ENCODE results near the gene MORC3.

MORC3 gene

GRCh38 chr21:36385233-36386030 lies 65.4 kb downstream of the MORC3 start, which contains the start of gene CHAF1B (continued):
- TF ChIP-seq ZBTB26 (tag by site-specific recombination; optimal IDR thresholded peaks at IDR 0.05) = peak; percentile 83
- peak; percentile 71; the same call in 1 of the 2 replicates for TF ChIP-seq KLF9 (tag by site-specific recombination; IDR thresholded peaks at IDR 0.05; ENCODE audit: low read depth)
- peak; percentile 81 for TF ChIP-seq ZFHX2 (tag by site-specific recombination; conservative IDR thresholded peaks at IDR 0.05)
- TF ChIP-seq GLIS1 (tag by site-specific recombination; IDR thresholded peaks at IDR 0.05) = peak; percentile 72
- peak; percentile 76 for TF ChIP-seq EGR2 (tag by site-specific recombination; IDR thresholded peaks at IDR 0.05; ENCODE audit: low read depth)
- peak; percentile 94 for TF ChIP-seq ZBTB20 (tag by site-specific recombination; IDR thresholded peaks at IDR 0.05)
- peak; percentile 77 for TF ChIP-seq PRDM10 (tag by site-specific recombination; IDR thresholded peaks at IDR 0.05)
- no peak for TF ChIP-seq ZNF19 (tag by site-specific recombination; IDR thresholded peaks at IDR 0.05; ENCODE audit: low read depth)
- no peak for TF ChIP-seq ZNF776 (tag by site-specific recombination; IDR thresholded peaks at IDR 0.05; ENCODE audit: borderline replicate concordance)
- TF ChIP-seq ZNF596 (tag by site-specific recombination; IDR thresholded peaks at IDR 0.05) = 0 out of 2 replicates have a peak, but pooled peaks have one; percentile 31
- TF ChIP-seq ZNF561 (tag by site-specific recombination; IDR thresholded peaks at IDR 0.05; ENCODE audit: borderline replicate concordance) = peak; percentile 68; the same call in 1 of the 2 replicates
- peak; percentile 86 for TF ChIP-seq SP2 (tag by site-specific recombination; IDR thresholded peaks at IDR 0.05)
- TF ChIP-seq ZBTB11 (tag by site-specific recombination; conservative IDR thresholded peaks at IDR 0.05; ENCODE audit: low read depth) = peak; percentile 84
- TF ChIP-seq ZXDB (tag by site-specific recombination; IDR thresholded peaks at IDR 0.05) = 0 out of 2 replicates have a peak, but pooled peaks have one; percentile 9
- peak; percentile 3; the same call in 1 of the 2 replicates for TF ChIP-seq WT1 (tag by site-specific recombination; IDR thresholded peaks at IDR 0.05)

- Histone ChIP-seq H3K9me3 (ENCODE audit: control insufficient read depth, insufficient read depth, low read depth, low read length) (no peaks in the 10 kb centered on the region), H3K27ac (ENCODE audit: extremely low read depth, low read depth, low read length) (peak overlapping the region; percentile 81; the same call in 1 of the 2 replicates), H3K4me1 (ENCODE audit: control insufficient read depth, insufficient read depth, low read length) (0 out of 2 replicates have a peak, but pooled peaks cover 2% of the 10 kb centered on the region), H3K4me3 (ENCODE audit: low read depth, low read length) (peak overlapping the region; percentile 57), H3K36me3 (ENCODE audit: control insufficient read depth in 2 of 2, insufficient read depth in 1 of 2, low read length in 2 of 2) (peaks cover 32 to 47% of the 10 kb centered on the region in 2 experiments)
- ChIA-PET CTCF (interaction anchor here (0.5 to 0.7 kb wide), 2 partner anchors 21 to 474 kb away, joined by 5 to 9 read pairs; no protein-coding TSS in a partner anchor), POLR2A (interaction anchor here (1.4 kb wide), 1 partner anchor 66 kb away, joined by 7 read pairs; the partner anchor contains the start of gene MORC3)
- TF ChIP-seq MYNN (tag by site-specific recombination; IDR thresholded peaks at IDR 0.05; ENCODE audit: borderline replicate concordance) (no peak), ZBTB10 (tag by site-specific recombination; IDR thresholded peaks at IDR 0.05) (no peak), MZF1 (tag by site-specific recombination; IDR thresholded peaks at IDR 0.05; ENCODE audit: borderline replicate concordance) (no peak), AEBP2 (tag by site-specific recombination; IDR thresholded peaks at IDR 0.05; ENCODE audit: borderline replicate concordance) (no peak), ZNF16 (tag by site-specific recombination; IDR thresholded peaks at IDR 0.05; ENCODE audit: low read depth) (no peak), GLIS1 (tag by site-specific recombination; IDR thresholded peaks at IDR 0.05) (no peak), ZNF404 (tag by site-specific recombination; IDR thresholded peaks at IDR 0.05) (no peak)
Measured at GRCh38 chr21:36386031-36386642, 66.1 kb downstream of the MORC3 start.
